HG03521 (cell line): ENCODE data around the gene GPR151.

Source experiments
- ATAC-seq: cut with Tn5 transposase; IDR thresholded peaks from one replicate; pipeline ENCODE4 v1.9.1; 2021; ENCODE audit warnings: mild to moderate bottlenecking, moderate library complexity; ENCODE audit not compliant: unreplicated experiment

Gene GPR151

GRCh38 chr5:146521403-146522106 is 5.6 kb upstream of the GPR151 start:
- no peak for ATAC-seq

- ATAC-seq, result no peak
Measured at GRCh38 chr5:146520731-146521130, 4.7 kb upstream of the GPR151 start.

- no peak for ATAC-seq
Measured at GRCh38 chr5:146519554-146519953, 3.6 kb upstream of the GPR151 start.

- ATAC-seq, result no peak
Measured at GRCh38 chr5:146515473-146516150, 378 bp downstream of the GPR151 start.

- ATAC-seq, result no peak
Measured at GRCh38 chr5:146514575-146514974, 1.4 kb downstream of the GPR151 start.

GRCh38 chr5:146513462-146513861 is 2.5 kb downstream of the GPR151 start:
- ATAC-seq, result no peak

GRCh38 chr5:146510559-146511125 is 5.3 kb downstream of the GPR151 start:
- no peak for ATAC-seq

GRCh38 chr5:146507428-146507827 is 8.6 kb downstream of the GPR151 start:
- no peak for ATAC-seq

- ATAC-seq, result no peak
Measured at GRCh38 chr5:146499680-146500079, 16.3 kb downstream of the GPR151 start.

- ATAC-seq, result no peak
Measured at GRCh38 chr5:146494656-146495055, 21.3 kb downstream of the GPR151 start.

- no peak for ATAC-seq
Measured at GRCh38 chr5:146490089-146490843, 25.7 kb downstream of the GPR151 start.

- ATAC-seq, result no peak
Measured at GRCh38 chr5:146484714-146485391, 31.1 kb downstream of the GPR151 start.

- ATAC-seq, result no peak
Measured at GRCh38 chr5:146482775-146483174, 33.2 kb downstream of the GPR151 start.

- no peak for ATAC-seq
Measured at GRCh38 chr5:146475906-146476305, 40.1 kb downstream of the GPR151 start.

GRCh38 chr5:146475190-146475780 is 40.7 kb downstream of the GPR151 start:
- no peak for ATAC-seq

- no peak for ATAC-seq
Measured at GRCh38 chr5:146474065-146474464, 41.9 kb downstream of the GPR151 start.

- ATAC-seq, result no peak
Measured at GRCh38 chr5:146467760-146468159, 48.2 kb downstream of the GPR151 start.

- ATAC-seq, result no peak
Measured at GRCh38 chr5:146466521-146467349, 49.3 kb downstream of the GPR151 start.

GRCh38 chr5:146463446-146463845 is 52.5 kb downstream of the GPR151 start:
- no peak for ATAC-seq
